Neuron (in vitro differentiated cells): ENCODE results near the gene PDLIM4.

Source experiments
- H2AFZ ChIP-seq: one replicate; pipeline ENCODE4 v1.6.1; 2013; ENCODE audit warnings: low read depth, mild to moderate bottlenecking, inconsistent platforms, low read length, moderate library complexity
- H3K27me3 ChIP-seq: one replicate; pipeline ENCODE4 v1.6.1; 2013; ENCODE audit warnings: low read length; ENCODE audit not compliant: insufficient read depth
- H3K36me3 ChIP-seq: one replicate; pipeline ENCODE4 v1.6.1; 2013; ENCODE audit warnings: low read length; ENCODE audit not compliant: insufficient read depth
- H3K4me1 ChIP-seq: one replicate; pipeline ENCODE4 v1.6.1; 2013; ENCODE audit warnings: low read length; ENCODE audit not compliant: insufficient read depth
- H3K4me3 ChIP-seq: 2 replicates; pipeline ENCODE4 v1.5.1; 2013; ENCODE audit warnings: mild to moderate bottlenecking, low read length, moderate library complexity
- H3K9me3 ChIP-seq: one replicate; pipeline ENCODE4 v1.6.1; 2013; ENCODE audit warnings: low read length

Gene PDLIM4

GRCh38 chr5:132261881-132262845, 4.7 kb downstream of the PDLIM4 start:
- H2AFZ ChIP-seq, result no peak overlapping the region
- H3K9me3 ChIP-seq, result no peaks in the 10 kb centered on the region
- H3K36me3 ChIP-seq, result no peaks in the 10 kb centered on the region
- H3K27me3 ChIP-seq, result peaks cover 8% of the 10 kb centered on the region
- no peak overlapping the region for H3K4me3 ChIP-seq
- no peaks in the 10 kb centered on the region for H3K4me1 ChIP-seq

- Histone ChIP-seq H3K36me3 (no peaks in the 10 kb centered on the region), H3K4me1 (no peaks in the 10 kb centered on the region), H2AFZ (no peak overlapping the region), H3K4me3 (no peak overlapping the region), H3K27me3 (peaks cover 8% of the 10 kb centered on the region), H3K9me3 (no peaks in the 10 kb centered on the region)
Observed at GRCh38 chr5:132262882-132263547, 5.5 kb downstream of the PDLIM4 start.

GRCh38 chr5:132263548-132264261, 6.2 kb downstream of the PDLIM4 start:
- Histone ChIP-seq H3K27me3 (peaks cover 8% of the 10 kb centered on the region), H3K9me3 (no peaks in the 10 kb centered on the region), H3K4me3 (no peak overlapping the region), H3K4me1 (peaks cover 3% of the 10 kb centered on the region), H3K36me3 (no peaks in the 10 kb centered on the region), H2AFZ (no peak overlapping the region)

GRCh38 chr5:132264546-132265335, 7.2 kb downstream of the PDLIM4 start:
- no peak overlapping the region for H2AFZ ChIP-seq
- H3K27me3 ChIP-seq, result peaks cover 8% of the 10 kb centered on the region
- no peaks in the 10 kb centered on the region for H3K36me3 ChIP-seq
- H3K4me1 ChIP-seq, result peaks cover 11% of the 10 kb centered on the region
- H3K4me3 ChIP-seq, result no peak overlapping the region
- H3K9me3 ChIP-seq, result no peaks in the 10 kb centered on the region

DNA sequence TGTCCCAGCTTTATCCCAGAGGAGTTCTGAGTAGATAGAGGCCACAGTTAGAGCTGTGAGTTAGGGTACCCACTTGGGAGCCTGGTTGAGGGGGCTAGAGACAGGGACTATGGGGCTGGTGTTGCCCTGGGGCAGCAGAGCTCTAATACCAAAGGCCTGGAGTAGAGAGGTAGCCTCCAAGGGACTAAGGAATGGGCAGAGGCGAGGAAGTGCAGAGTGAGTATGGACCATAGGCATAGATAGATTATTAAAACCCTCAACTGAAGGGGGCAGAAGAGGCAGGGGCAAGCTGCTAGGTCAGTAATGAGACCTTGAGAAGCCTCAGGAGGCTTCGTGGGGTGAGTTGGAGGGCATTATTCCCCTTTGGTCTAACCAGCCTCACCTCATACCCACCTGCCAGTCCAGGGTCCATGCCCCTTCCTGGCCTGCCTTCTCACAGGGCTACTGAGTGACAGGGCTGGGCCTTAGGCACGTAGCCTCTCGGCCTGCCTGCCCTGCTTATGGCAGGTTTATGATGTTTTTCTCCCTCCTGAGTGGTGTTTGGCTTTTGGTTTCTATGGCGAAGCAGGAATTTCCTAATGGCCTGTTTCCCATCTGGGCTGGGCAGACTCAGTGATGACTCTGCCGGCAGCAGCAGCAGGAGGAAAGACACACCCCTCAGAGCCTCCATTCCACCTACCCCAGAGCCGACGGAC, 8.0 kb downstream of the PDLIM4 start:
- no peaks in the 10 kb centered on the region for H3K36me3 ChIP-seq

DNA sequence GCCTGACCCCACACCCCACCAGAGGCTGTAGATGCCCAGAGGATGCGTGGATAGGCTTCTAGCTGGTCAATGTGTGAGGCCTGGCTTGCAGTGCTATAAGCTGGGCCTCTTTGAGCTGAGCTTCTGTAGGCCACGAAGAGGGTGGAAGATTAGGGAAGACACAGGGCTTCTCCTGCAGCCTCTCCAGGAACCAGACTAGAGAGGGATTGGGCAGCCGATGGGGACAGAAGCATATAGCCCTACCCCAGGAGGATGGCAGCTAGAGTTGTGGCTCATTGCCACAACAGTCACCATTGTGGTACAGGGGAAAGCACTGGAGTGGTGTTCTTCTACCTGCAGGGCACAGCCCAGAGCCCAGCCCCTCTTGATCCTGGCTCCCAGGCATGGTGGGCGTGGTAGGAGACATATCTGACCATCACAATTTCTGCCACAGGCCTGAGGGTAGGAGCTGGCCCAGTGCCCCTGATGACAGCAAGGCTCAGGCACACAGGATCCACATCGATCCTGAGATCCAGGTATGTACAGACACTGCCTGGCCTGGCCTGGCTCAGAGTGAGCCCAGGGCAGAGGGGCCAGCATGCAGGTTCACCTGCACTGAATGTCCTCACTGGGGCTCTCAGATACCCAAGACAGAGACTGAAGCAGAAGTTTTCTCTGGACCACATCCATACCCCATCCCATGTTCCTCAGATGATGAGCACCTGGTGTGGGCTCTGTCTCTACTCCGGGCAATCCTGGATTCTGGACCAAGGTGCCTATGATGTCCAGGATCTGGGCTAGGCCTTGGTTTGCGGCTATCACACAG, 8.7 kb downstream of the PDLIM4 start:
- H3K36me3 ChIP-seq, result no peaks in the 10 kb centered on the region
- no peak overlapping the region for H2AFZ ChIP-seq
- H3K27me3 ChIP-seq, result peaks cover 8% of the 10 kb centered on the region
- no peaks in the 10 kb centered on the region for H3K9me3 ChIP-seq
- H3K4me1 ChIP-seq, result peaks cover 11% of the 10 kb centered on the region
- H3K4me3 ChIP-seq, result no peak overlapping the region

More for the DNA sequence above, 8.0 kb downstream of the PDLIM4 start:
- Histone ChIP-seq H2AFZ (no peak overlapping the region), H3K4me1 (peaks cover 11% of the 10 kb centered on the region), H3K4me3 (no peak overlapping the region), H3K27me3 (peaks cover 8% of the 10 kb centered on the region), H3K9me3 (no peaks in the 10 kb centered on the region)

DNA sequence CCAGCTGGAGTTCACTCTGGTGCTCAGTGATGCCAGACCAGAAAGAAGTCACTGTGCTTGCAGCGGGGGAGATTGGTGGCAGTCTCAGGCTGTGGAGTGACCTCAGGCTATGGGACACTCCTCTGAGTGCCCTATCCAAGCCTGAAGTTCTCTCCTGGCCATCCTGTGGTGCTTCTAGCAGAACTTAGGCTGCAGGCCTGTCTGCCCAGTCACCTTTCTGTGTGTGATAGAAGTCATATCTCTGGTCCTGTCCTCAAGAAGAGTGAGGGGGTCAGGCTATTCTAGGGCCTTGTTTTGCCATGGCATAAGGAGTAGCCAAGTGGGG, 9.3 kb downstream of the PDLIM4 start:
- H3K27me3 ChIP-seq, result peaks cover 8% of the 10 kb centered on the region
- no peaks in the 10 kb centered on the region for H3K9me3 ChIP-seq
- no peak overlapping the region for H2AFZ ChIP-seq
- H3K4me3 ChIP-seq, result no peak overlapping the region
- H3K36me3 ChIP-seq, result no peaks in the 10 kb centered on the region
- peaks cover 11% of the 10 kb centered on the region for H3K4me1 ChIP-seq

- Histone ChIP-seq H3K4me3 (no peak overlapping the region), H3K27me3 (peaks cover 8% of the 10 kb centered on the region), H2AFZ (no peak overlapping the region), H3K36me3 (no peaks in the 10 kb centered on the region), H3K4me1 (peaks cover 11% of the 10 kb centered on the region), H3K9me3 (no peaks in the 10 kb centered on the region)
Observed at GRCh38 chr5:132267166-132267739, 9.8 kb downstream of the PDLIM4 start.

DNA sequence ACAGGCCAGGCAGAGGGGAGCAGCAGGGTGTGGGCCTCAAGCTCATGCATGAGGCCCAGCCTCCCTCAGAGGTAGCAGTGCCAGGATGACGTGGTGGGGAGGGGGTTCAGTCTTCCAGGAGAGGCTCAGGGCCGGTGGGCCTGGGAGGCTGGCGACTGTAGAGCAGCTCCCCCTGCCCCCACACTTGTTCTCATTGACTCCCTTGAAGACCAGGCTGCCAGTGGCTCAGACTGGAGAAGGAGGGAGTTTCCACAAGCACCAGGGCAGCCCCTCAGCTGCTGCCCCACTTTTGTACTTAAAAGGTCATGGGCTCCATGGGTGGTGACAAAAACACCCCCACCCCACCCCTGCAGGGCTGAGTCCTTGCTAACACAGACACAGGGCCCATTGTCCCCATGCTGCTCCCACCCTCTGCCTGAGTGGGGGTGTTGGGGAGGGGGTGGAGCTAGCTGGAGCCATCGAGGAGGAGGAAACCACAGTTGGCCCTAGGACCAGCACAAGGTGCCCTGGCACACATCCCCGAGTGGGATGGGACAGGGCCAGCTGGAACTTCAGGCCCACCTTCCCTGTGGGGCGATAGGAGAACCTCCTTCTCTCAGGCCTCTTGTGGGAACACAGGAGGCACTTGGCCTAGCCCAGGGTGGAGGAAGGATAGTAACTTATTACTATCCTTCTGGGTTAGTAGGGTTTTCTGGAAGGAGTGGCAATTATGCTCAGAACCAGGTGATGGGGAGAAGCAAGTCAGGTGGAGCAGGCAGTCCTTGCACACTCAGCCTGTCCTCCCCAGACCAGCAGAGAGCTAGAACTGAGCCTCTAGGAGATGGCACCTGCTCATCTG, 10.7 kb downstream of the PDLIM4 start:
- H3K9me3 ChIP-seq, result no peaks in the 10 kb centered on the region
- H3K4me3 ChIP-seq, result no peak overlapping the region
- H3K4me1 ChIP-seq, result peaks cover 11% of the 10 kb centered on the region
- no peak overlapping the region for H2AFZ ChIP-seq
- no peaks in the 10 kb centered on the region for H3K36me3 ChIP-seq
- peaks cover 6% of the 10 kb centered on the region for H3K27me3 ChIP-seq

DNA sequence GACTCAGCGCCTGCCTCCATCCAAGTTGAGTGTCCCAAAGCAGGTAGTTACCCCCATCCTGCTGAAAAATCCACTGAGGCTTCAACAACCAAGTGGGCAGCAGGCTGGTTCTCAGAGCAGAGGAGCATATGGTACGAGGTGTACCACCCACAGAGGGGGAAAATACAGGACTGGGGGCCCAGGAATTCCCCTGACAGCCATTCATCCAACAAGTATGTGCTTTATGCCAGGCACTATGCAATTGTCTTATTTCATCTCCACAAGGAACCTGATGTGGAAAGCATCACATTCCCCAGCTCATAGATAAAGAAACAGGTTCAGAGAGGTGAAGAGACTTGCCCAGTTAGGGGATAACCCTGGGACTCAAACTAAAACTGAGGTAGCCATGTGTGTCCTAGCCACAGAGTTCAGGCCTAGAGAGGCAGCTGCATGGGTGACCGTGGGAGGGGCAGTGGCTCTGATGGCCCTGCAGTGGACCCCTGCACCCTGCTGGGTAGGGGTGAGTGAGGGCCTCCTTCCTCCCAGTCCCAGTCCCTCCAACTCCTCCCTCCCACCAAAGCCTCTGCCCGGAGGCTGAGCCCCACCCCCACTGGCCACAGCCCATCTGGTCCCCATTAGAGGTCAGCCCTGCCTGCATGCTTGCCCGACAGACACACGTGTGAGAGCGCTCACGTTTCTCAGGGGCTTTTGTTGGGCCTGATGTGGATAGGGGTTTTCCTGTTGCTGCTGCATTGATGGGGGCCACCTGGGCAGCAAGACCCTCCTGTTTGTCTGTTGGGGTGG, 11.5 kb downstream of the PDLIM4 start:
- no peak overlapping the region for H2AFZ ChIP-seq
- no peaks in the 10 kb centered on the region for H3K9me3 ChIP-seq
- no peak overlapping the region for H3K4me3 ChIP-seq

More for the DNA sequence above, 11.5 kb downstream of the PDLIM4 start:
- H3K4me1 ChIP-seq, result peaks cover 11% of the 10 kb centered on the region
- H3K36me3 ChIP-seq, result no peaks in the 10 kb centered on the region
- H3K27me3 ChIP-seq, result peaks cover 9% of the 10 kb centered on the region
